Sigmoid colon (tissue), 7 donors: ENCODE results near the gene SYT15. TPM values are rescaled to one million over a fixed set of nuclear protein-coding genes. Genes with fewer than 3 reads are reported as not detected.
"Not testable (repeated sequence)": the region's sequence is repeated elsewhere in the genome, so short reads cannot be mapped to it uniquely, and the experiment has no call there.

Experiments used
- DNase-seq: peaks from one replicate; pipeline ENCODE4 v3.0.0-alpha.2; 2019
- H3K27ac ChIP-seq, 4 donors: fragments of 200-600 bp; sonication (generic); one replicate each; pipeline ENCODE4 v1.5.1; 2016 to 2019; ENCODE audit warnings: mild to moderate bottlenecking in 1 of 4
- H3K27me3 ChIP-seq, 3 donors: fragments of 200-600 bp; sonication (generic); one replicate each; pipeline ENCODE4 v1.5.1; 2019; ENCODE audit warnings: mild to moderate bottlenecking in 1 of 3
- H3K36me3 ChIP-seq, 4 donors: fragments of 200-600 bp; sonication (generic); one replicate each; pipeline ENCODE4 v1.5.1; 2016 to 2019
- H3K4me1 ChIP-seq, 4 donors: fragments of 200-600 bp; sonication (generic); one replicate each; pipeline ENCODE4 v1.5.1; 2017 to 2019
- H3K4me3 ChIP-seq, 4 donors: fragments of 200-600 bp; sonication (generic); one replicate each; pipeline ENCODE4 v1.5.1; 2017 to 2019; ENCODE audit warnings: mild to moderate bottlenecking in 2 of 4, moderate library complexity in 1 of 4
- H3K9me3 ChIP-seq, 4 donors: fragments of 200-600 bp in 3 of 4; sonication (generic) in 3 of 4; one replicate each; pipeline versions ENCODE4 v1.5.1 to v1.6.1; 2013 to 2019
- EP300 ChIP-seq, 4 donors: sonication (generic); formaldehyde crosslinking; IDR thresholded peaks; one replicate each; pipeline ENCODE4 v1.6.1; 2017; ENCODE audit warnings: antibody characterized with exemption in 4 of 4
- POLR2A ChIP-seq, 2 donors: fragments of 450-650 bp; IDR thresholded peaks; one replicate each; pipeline ENCODE4 v1.6.1; 2016; ENCODE audit warnings: antibody characterized with exemption in 2 of 2, mild to moderate bottlenecking in 2 of 2, moderate library complexity in 2 of 2
- POLR2AphosphoS5 ChIP-seq, 4 donors: sonication (generic); formaldehyde crosslinking; IDR thresholded peaks; one replicate each; pipeline ENCODE4 v1.6.1; 2017; ENCODE audit warnings: antibody characterized with exemption in 4 of 4
- WGBS, 2 donors: extraction: QIAGEN DNeasy Blood & Tissue Kit; methylation state at CpG; one replicate each; pipeline ENCODE4 v1.1.7; 2013; 5-methylcytosine and 5-hydroxymethylcytosine counted together
- intact Hi-C: fragments of 100-400 bp; cut with DNase I; formaldehyde crosslinking; loops from one replicate; pipeline ENCODE4 v1.15.1; 2023
- polyA plus RNA-seq, 3 donors: library from polyadenylated mRNA; stranded (reverse); fragments of 200-250 nt; gene quantifications; one replicate each; pipeline ENCODE4 v1.2.3, GENCODE V29; 2013
- total RNA-seq, 4 donors: library from RNA; depleted of rRNA; stranded (reverse); fragments of >200 nt; gene quantifications; one replicate each; pipeline ENCODE4 v1.1.0, GENCODE V29; 2016
- TF ChIP-seq, protein P1 (sequence below), 4 experiments: fragments of 450-650 bp in 3 of 4; fragments of 200-600 bp in 1 of 4; IDR thresholded peaks; one replicate each; pipeline ENCODE4 v1.5.1; 2016 to 2019; ENCODE audit warnings: antibody characterized with exemption in 4 of 4, mild to moderate bottlenecking in 3 of 4, moderate library complexity in 2 of 4
- donor health status: healthy with polysubstance abuse.
- donor health status: Bipolar disorder and iron deficiency.
- donor health status: healthy.

SYT15 gene
- total and polyA plus RNA-seq, 7 donors = 0.81 to 1.7 (median 1.2) TPM

- intact Hi-C loops = no loop called here
- no peaks in the 10 kb centered on the region for H3K9me3 ChIP-seq
- TF ChIP-seq POLR2A (IDR thresholded peaks at IDR 0.05) (no peak), POLR2AphosphoS5 (IDR thresholded peaks at IDR 0.05) (no peak), EP300 (IDR thresholded peaks at IDR 0.05) (no peak)
- TF ChIP-seq, protein P1, sequence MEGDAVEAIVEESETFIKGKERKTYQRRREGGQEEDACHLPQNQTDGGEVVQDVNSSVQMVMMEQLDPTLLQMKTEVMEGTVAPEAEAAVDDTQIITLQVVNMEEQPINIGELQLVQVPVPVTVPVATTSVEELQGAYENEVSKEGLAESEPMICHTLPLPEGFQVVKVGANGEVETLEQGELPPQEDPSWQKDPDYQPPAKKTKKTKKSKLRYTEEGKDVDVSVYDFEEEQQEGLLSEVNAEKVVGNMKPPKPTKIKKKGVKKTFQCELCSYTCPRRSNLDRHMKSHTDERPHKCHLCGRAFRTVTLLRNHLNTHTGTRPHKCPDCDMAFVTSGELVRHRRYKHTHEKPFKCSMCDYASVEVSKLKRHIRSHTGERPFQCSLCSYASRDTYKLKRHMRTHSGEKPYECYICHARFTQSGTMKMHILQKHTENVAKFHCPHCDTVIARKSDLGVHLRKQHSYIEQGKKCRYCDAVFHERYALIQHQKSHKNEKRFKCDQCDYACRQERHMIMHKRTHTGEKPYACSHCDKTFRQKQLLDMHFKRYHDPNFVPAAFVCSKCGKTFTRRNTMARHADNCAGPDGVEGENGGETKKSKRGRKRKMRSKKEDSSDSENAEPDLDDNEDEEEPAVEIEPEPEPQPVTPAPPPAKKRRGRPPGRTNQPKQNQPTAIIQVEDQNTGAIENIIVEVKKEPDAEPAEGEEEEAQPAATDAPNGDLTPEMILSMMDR (IDR thresholded peaks at IDR 0.05) = no peak
- 84 to 85% methylated on average over 5 of the region's 5 CpGs for WGBS, 2 donors
- peaks cover 22 to 42% (median 27%) of the 10 kb centered on the region in 3 donors for H3K27me3 ChIP-seq
- DNase-seq = peak; percentile 57
- no peak overlapping the region for H3K4me3 ChIP-seq
- no peaks in the 10 kb centered on the region for H3K36me3 ChIP-seq
- peaks cover 0 to 13% (median 12%) of the 10 kb centered on the region in 4 donors for H3K4me1 ChIP-seq
- H3K27ac ChIP-seq = no peak overlapping the region
These were observed 18.5 kb upstream of the SYT15 start for GRCh38 chr10:46560381-46560780.

DNA sequence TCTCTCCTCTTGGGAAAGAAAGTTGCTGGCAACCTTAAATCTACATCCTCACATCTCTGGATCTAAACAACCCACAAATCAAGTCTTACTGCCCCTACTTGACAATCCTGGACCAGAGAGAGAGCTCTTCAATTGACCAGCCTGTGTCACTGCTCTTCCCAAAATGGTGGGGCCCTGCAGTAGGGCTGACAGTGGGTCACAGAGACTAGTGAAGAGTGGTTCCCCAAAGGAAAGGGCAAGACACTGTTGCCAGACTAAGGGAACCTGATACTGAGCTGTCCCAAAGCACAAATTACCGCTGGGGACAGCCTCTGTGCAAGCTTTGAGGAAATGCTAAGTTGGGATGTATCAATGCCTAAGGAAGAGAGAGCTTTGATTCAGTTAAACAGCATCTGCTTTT lies 18.0 kb upstream of the SYT15 start:
- DNase-seq = no peak
- Histone ChIP-seq H3K27ac (no peak overlapping the region), H3K27me3 (peaks cover 16 to 37% (median 21%) of the 10 kb centered on the region in 3 donors), H3K4me3 (no peak overlapping the region), H3K36me3 (no peaks in the 10 kb centered on the region), H3K4me1 (peaks cover 0 to 11% (median 11%) of the 10 kb centered on the region in 4 donors), H3K9me3 (no peaks in the 10 kb centered on the region)
- TF ChIP-seq POLR2AphosphoS5 (IDR thresholded peaks at IDR 0.05) (no peak), EP300 (IDR thresholded peaks at IDR 0.05) (no peak), POLR2A (IDR thresholded peaks at IDR 0.05) (no peak)
- TF ChIP-seq, protein P1 (IDR thresholded peaks at IDR 0.05) = no peak
- 61 to 93% methylated on average over 1 of the region's 1 CpG for WGBS, 2 donors
- intact Hi-C loops = no loop called here

DNA sequence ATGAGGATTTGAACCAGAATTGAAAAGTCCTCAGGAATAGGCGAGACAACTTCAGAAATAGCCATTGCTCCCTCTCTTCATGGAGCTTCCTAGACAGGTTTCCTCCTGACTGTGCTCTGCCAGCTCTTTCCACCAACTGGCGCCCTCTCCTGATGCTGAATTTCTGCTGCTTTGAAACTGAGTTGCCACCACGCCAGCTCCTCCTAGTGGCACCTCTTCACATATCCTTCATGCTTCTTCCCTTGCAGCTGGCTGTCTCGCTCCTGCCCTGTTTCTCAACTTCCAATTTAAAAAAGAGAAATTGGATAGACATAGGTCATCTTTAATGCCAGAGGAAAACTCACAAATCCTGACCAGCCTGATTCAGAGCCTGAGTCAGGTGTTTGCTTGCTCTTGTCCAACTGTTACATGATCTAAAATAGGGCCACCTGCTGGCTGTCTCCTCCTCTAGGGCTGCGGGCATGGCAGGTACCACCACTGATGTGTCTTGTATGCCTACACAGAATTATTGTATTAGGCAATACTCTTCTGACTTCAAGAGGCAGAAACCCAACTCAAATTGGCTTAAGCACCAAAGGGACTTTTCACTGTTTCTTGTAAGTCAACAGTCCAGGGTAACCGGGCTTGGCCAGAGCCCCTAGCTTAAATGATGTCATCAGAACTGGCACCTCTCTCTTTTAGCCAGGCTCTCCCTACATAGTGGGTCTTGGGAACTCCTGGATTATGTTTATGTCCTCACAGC lies 13.2 kb upstream of the SYT15 start:
- intact Hi-C loops = not testable (repeated sequence)

DNA sequence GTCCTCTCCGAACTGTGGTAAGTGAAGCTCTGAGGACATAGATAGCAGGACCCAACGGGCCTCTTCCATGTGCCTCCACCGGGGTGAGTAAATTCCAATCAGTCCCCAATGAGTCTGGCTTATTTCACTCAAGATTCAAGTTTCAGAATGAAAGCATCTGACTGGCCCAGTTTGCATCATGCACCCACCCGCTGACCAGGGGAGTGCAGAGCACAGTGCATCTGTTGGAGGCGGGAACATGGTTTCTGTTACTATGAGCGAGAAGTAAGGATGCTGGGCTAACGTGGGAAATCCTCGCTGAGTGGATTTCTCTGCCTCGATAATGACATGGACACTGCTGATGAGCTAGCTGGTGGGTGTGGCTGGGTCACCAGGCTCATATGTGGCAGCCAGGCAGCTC lies 11.8 kb upstream of the SYT15 start:
- H3K27ac ChIP-seq, H3K4me3 ChIP-seq, DNase-seq, intact Hi-C loops, H3K9me3 ChIP-seq, H3K4me1 ChIP-seq, H3K36me3 ChIP-seq, H3K27me3 ChIP-seq: not testable (repeated sequence)
- WGBS, 2 donors = 91 to 99% methylated on average over 3 to 4 of the region's 9 CpGs

More for the DNA sequence above, 13.2 kb upstream of the SYT15 start:
- DNase-seq = peak; percentile 74
- TF ChIP-seq, protein P1 (IDR thresholded peaks at IDR 0.05) = peak; percentile 20 to 65 (median 52)
- not testable (repeated sequence) for H3K4me3 ChIP-seq, H3K9me3 ChIP-seq, H3K27ac ChIP-seq, H3K4me1 ChIP-seq, H3K36me3 ChIP-seq, H3K27me3 ChIP-seq
- WGBS, 2 donors = 2 to 8% methylated on average over 4 of the region's 6 CpGs

GRCh38 chr10:46570655-46571054 lies 8.3 kb upstream of the SYT15 start:
- H3K27ac ChIP-seq, H3K36me3 ChIP-seq, H3K4me1 ChIP-seq, H3K9me3 ChIP-seq, H3K27me3 ChIP-seq, DNase-seq, intact Hi-C loops, H3K4me3 ChIP-seq: not testable (repeated sequence)
- WGBS, 2 donors = no CpG with 5 or more reads among the region's 2 CpGs

DNA sequence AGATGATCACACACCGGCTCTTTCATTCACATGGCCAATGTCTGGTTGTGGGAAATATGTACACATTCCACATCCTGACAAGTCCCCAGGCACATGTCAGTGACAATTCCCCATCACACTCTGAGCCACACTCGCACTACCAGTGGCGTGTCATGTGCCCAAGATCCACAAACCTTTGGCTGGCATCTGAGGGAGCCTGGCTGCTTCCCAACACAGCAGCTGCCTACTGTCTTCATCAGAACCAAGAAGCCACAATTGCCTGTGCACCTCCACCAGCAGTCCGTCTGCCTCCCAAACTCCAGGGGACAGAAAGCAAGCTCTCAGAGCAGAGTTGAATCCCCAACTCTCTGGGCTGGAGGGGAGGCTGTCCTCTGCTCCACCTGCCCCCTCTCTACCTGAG lies 6.2 kb upstream of the SYT15 start:
- H3K27me3 ChIP-seq, H3K27ac ChIP-seq, DNase-seq, H3K9me3 ChIP-seq, H3K4me3 ChIP-seq, intact Hi-C loops, H3K4me1 ChIP-seq, H3K36me3 ChIP-seq: not testable (repeated sequence)
- WGBS, 2 donors = 28 to 46% methylated on average over 3 of the region's 4 CpGs

- H3K9me3 ChIP-seq, H3K4me1 ChIP-seq, H3K4me3 ChIP-seq, intact Hi-C loops, H3K27me3 ChIP-seq, H3K27ac ChIP-seq, DNase-seq, H3K36me3 ChIP-seq: not testable (repeated sequence)
- 69 to 75% methylated on average over 4 of the region's 5 CpGs for WGBS, 2 donors
These were observed 5.6 kb upstream of the SYT15 start for GRCh38 chr10:46573314-46573713.

DNA sequence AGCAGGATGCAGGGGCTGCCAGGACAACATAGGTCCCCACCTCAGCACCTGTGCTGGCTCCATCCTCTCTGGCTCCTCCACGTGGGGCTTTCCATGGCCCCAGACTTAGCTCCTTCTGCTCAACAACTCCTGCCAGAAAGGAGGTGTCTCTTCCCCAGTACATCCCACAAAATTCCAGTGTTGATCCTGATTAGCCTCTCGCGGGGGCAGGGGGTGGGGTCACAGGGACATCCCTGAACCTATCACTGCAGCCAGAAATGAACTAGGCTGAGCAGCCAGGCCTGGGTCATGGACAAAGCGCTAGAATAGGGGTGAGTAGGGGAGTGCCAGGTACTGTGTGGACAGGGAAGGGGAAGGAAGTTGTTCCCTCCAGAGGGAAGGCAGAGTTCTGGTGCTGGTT lies 5.0 kb upstream of the SYT15 start:
- H3K27ac ChIP-seq, H3K9me3 ChIP-seq, H3K4me1 ChIP-seq, intact Hi-C loops, H3K36me3 ChIP-seq, H3K4me3 ChIP-seq, DNase-seq, H3K27me3 ChIP-seq: not testable (repeated sequence)
- 66 to 73% methylated on average over 3 of the region's 4 CpGs for WGBS, 2 donors

- WGBS, 2 donors = 31 to 43% methylated on average over 41 of the region's 50 CpGs
- H3K27ac ChIP-seq, DNase-seq, H3K36me3 ChIP-seq, H3K4me1 ChIP-seq, H3K4me3 ChIP-seq, intact Hi-C loops, H3K9me3 ChIP-seq, H3K27me3 ChIP-seq: not testable (repeated sequence)
These were observed 1.1 kb upstream of the SYT15 start for GRCh38 chr10:46577624-46578473.
